Measurements from ENCODE around the gene ZNF827. TPM values are rescaled to one million over a fixed set of nuclear protein-coding genes. Genes with fewer than 3 reads are reported as not detected.

The ZNF827 gene
- total RNA-seq, 1 experiment from 2014 or later = 29.4 TPM

- no peak for TF ChIP-seq CTCF (conservative IDR thresholded peaks at IDR 0.05)
- no peak overlapping the region for H3K18ac ChIP-seq (ENCODE audit: insufficient read length, low read depth, low read length)
- H4K8ac ChIP-seq (replicated peaks; ENCODE audit: insufficient read length, low read depth, low read length) = no peak overlapping the region
- H2BK5ac ChIP-seq (ENCODE audit: insufficient read length, low read length) = no peak overlapping the region
- H3K9ac ChIP-seq (ENCODE audit: extremely low read depth, insufficient read length, low read length) = no peak overlapping the region
- no peak overlapping the region for H3K4me2 ChIP-seq (ENCODE audit: insufficient read depth, insufficient read length, low read length)
- peaks cover 1 to 3% of the 10 kb centered on the region in 2 experiments; a peak in 2 of 4 replicates for H3K4me1 Mint-ChIP-seq
- no peak overlapping the region for H4K91ac ChIP-seq (ENCODE audit: insufficient read length, low read depth, low read length)
- H3K56ac ChIP-seq (ENCODE audit: insufficient read length, low read depth, low read length) = no peak overlapping the region
- H3K27me3 ChIP-seq (ENCODE audit: insufficient read depth, low read length) = no peaks in the 10 kb centered on the region
- no peak overlapping the region for H2BK20ac ChIP-seq (ENCODE audit: low read depth, low read length, poor library complexity, severe bottlenecking)
- no peaks in the 10 kb centered on the region for H3K9me3 ChIP-seq (ENCODE audit: control insufficient read depth, low read depth, low read length)
- H3K14ac ChIP-seq (ENCODE audit: insufficient read depth, low read length) = no peak overlapping the region
- no peak overlapping the region for H2BK12ac ChIP-seq (ENCODE audit: insufficient read length, low read depth, low read length)
- H4K5ac ChIP-seq (ENCODE audit: insufficient read length, low read depth, low read length) = no peak overlapping the region
- H3K9me3 Mint-ChIP-seq = no peaks in the 10 kb centered on the region
- H3T11ph ChIP-seq (ENCODE audit: low read length) = no peak overlapping the region
- no peak overlapping the region for H2BK15ac ChIP-seq (ENCODE audit: low read depth, low read length)
- H3K4ac ChIP-seq (ENCODE audit: low read depth, low read length) = no peak overlapping the region
- no peak overlapping the region for H3K23ac ChIP-seq (ENCODE audit: insufficient read length, low read depth, low read length)
- no peaks in the 10 kb centered on the region for H3K79me1 ChIP-seq (ENCODE audit: insufficient read depth, low read depth, low read length, poor library complexity, severe bottlenecking)
- no peaks in the 10 kb centered on the region for H3K23me2 ChIP-seq (ENCODE audit: insufficient read length, low read depth, low read length, poor library complexity, severe bottlenecking)
- H3K27ac Mint-ChIP-seq = no peak overlapping the region
- H2BK120ac ChIP-seq (ENCODE audit: low read depth, low read length, poor library complexity, severe bottlenecking) = no peak overlapping the region
- H3K27ac ChIP-seq (ENCODE audit: insufficient read length, low read depth, low read length) = no peak overlapping the region
- no peaks in the 10 kb centered on the region for H3K79me2 ChIP-seq (ENCODE audit: insufficient read depth, low read length)
- H3K27me3 Mint-ChIP-seq (ENCODE audit: low read depth) = peaks cover 4% of the 10 kb centered on the region
- no peak overlapping the region for H2AFZ ChIP-seq (ENCODE audit: low read length)
- no CpG with 5 or more reads among the region's 2 CpGs for WGBS (ENCODE audit: extremely low coverage, insufficient read length, low lambda C conversion rate)
- DNase-seq = no peak
- H3K36me3 Mint-ChIP-seq (ENCODE audit: insufficient read depth in 1 of 3, low read depth in 3 of 3) = no peaks in the 10 kb centered on the region
- H3K4me3 Mint-ChIP-seq = no peak overlapping the region
- no peaks in the 10 kb centered on the region for H4K20me1 ChIP-seq (ENCODE audit: control insufficient read depth, insufficient read depth, insufficient read length)
- H2AK5ac ChIP-seq (ENCODE audit: insufficient read length, low read length) = no peak overlapping the region
- H3K4me1 ChIP-seq (ENCODE audit: insufficient read depth, low read length) = no peaks in the 10 kb centered on the region
Measured at GRCh38 chr4:145944886-145945285, 6.3 kb upstream of the ZNF827 start.

Measured in H9 (cell line).